ENCODE data around the gene SLCO3A1. TPM values are rescaled to one million over a fixed set of nuclear protein-coding genes. Genes with fewer than 3 reads are reported as not detected.

Gene SLCO3A1
- total and polyA plus RNA-seq, 12 donors, result 33.9 to 57.2 (median 46.4) TPM

GRCh38 chr15:92011611-92012367, 158.3 kb downstream of the SLCO3A1 start:
- H3K4me3 ChIP-seq, result peak overlapping the region in 4 of 10 donors; percentile 16 to 33 (median 24)
- ATAC-seq, result peak; percentile 41 to 84 (median 60)
- intact Hi-C loops (cut with DNase I), result loop anchor here in 1 of 10 donors (5.0 kb wide), 1 partner anchor 39 kb away; no protein-coding TSS in a partner anchor
- H3K27me3 ChIP-seq, result no peaks in the 10 kb centered on the region
- DNase-seq, result peak in 1 of 2 donors; percentile 28
- 44 to 46% methylated on average over 14 of the region's 14 CpGs for WGBS, 2 donors
- H3K27ac ChIP-seq, result peak overlapping the region in 9 of 10 donors; percentile 21 to 69 (median 55)
- no peak for TF ChIP-seq CTCF (IDR thresholded peaks at IDR 0.05)
- H3K9me3 ChIP-seq, result no peaks in the 10 kb centered on the region
- H3K36me3 ChIP-seq, result no peaks in the 10 kb centered on the region
- peaks cover 10 to 76% (median 62%) of the 10 kb centered on the region in 9 donors for H3K4me1 ChIP-seq

- H3K4me3 ChIP-seq, result peak overlapping the region in 4 of 10 donors; percentile 16 to 33 (median 24)
- H3K36me3 ChIP-seq, result no peaks in the 10 kb centered on the region
- peak overlapping the region in 9 of 10 donors; percentile 21 to 69 (median 55) for H3K27ac ChIP-seq
- intact Hi-C loops (cut with DNase I), result loop anchor here in 1 of 10 donors (5.0 kb wide), 1 partner anchor 40 kb away; no protein-coding TSS in a partner anchor
- DNase-seq (no peak), ATAC-seq (peak in 6 of 8 donors; percentile 22 to 60 (median 33))
- H3K27me3 ChIP-seq, result no peaks in the 10 kb centered on the region
- TF ChIP-seq CTCF (IDR thresholded peaks at IDR 0.05), result no peak
- peaks cover 10 to 74% (median 62%) of the 10 kb centered on the region in 9 donors for H3K4me1 ChIP-seq
- H3K9me3 ChIP-seq, result no peaks in the 10 kb centered on the region
- 67 to 78% methylated on average over 1 of the region's 1 CpG for WGBS, 2 donors
These were observed 158.8 kb downstream of the SLCO3A1 start for GRCh38 chr15:92012368-92012629.

- no peaks in the 10 kb centered on the region for H3K9me3 ChIP-seq
- H3K27me3 ChIP-seq, result no peaks in the 10 kb centered on the region
- no peak for ATAC-seq
- H3K4me1 ChIP-seq, result peaks cover 10 to 76% (median 63%) of the 10 kb centered on the region in 9 donors
- no peak for TF ChIP-seq CTCF (IDR thresholded peaks at IDR 0.05)
- H3K4me3 ChIP-seq, result no peak overlapping the region
- no peak for DNase-seq
- peak overlapping the region in 5 of 10 donors; percentile 55 to 69 (median 62) for H3K27ac ChIP-seq
- no peaks in the 10 kb centered on the region for H3K36me3 ChIP-seq
- WGBS, 2 donors, result 92 to 94% methylated on average over 6 of the region's 6 CpGs
- intact Hi-C loops (cut with DNase I), result loop anchor here in 1 of 10 donors (5.0 kb wide), 1 partner anchor 41 kb away; no protein-coding TSS in a partner anchor
These were observed 159.4 kb downstream of the SLCO3A1 start for GRCh38 chr15:92012881-92013280.

GRCh38 chr15:92014281-92015030, 160.9 kb downstream of the SLCO3A1 start:
- H3K36me3 ChIP-seq, result no peaks in the 10 kb centered on the region
- H3K4me3 ChIP-seq, result no peak overlapping the region
- DNase-seq, result no peak
- ATAC-seq, result no peak
- H3K27ac ChIP-seq, result no peak overlapping the region
- TF ChIP-seq CTCF (IDR thresholded peaks at IDR 0.05), result no peak
- peaks cover 14 to 76% (median 58%) of the 10 kb centered on the region in 9 donors for H3K4me1 ChIP-seq
- no peaks in the 10 kb centered on the region for H3K27me3 ChIP-seq
- WGBS, 2 donors, result 88 to 89% methylated on average over 6 of the region's 6 CpGs
- no peaks in the 10 kb centered on the region for H3K9me3 ChIP-seq
- intact Hi-C loops (cut with DNase I), result loop anchor here in 2 of 10 donors (5.0 kb wide), 2 partner anchors 42 to 43 kb away; no protein-coding TSS in a partner anchor

All from heart right ventricle (tissue), 16 donors.